BJ (cell line): ENCODE results near the gene CLCF1. TPM values are rescaled to one million over a fixed set of nuclear protein-coding genes. Genes with fewer than 3 reads are reported as not detected.

Experiments
- CTCF ChIA-PET: fragments of 350-600 bp; formaldehyde crosslinking; extraction: SDS; loops from one replicate; lab custom pipeline; 2021; ENCODE audit warnings: antibody characterized with exemption, inconsistent platforms; lab: Yijun Ruan, JAX
- POLR2A ChIA-PET: fragments of 300-600 bp; sonication (Branson Sonifier 250); formaldehyde crosslinking; extraction: SDS; loops from one replicate; lab custom pipeline; 2021; ENCODE audit warnings: antibody characterized with exemption; lab: Charles Lee
- DNase-seq: peaks from one replicate; pipeline ENCODE4 v3.0.0-alpha.2; 2011; ENCODE audit warnings: low read depth
- H3K27me3 ChIP-seq: 2 replicates; pipeline ENCODE4 v1.6.0; 2011; ENCODE audit warnings: low read length; ENCODE audit not compliant: control insufficient read depth, insufficient read depth
- H3K36me3 ChIP-seq: 2 replicates; pipeline ENCODE4 v1.5.1; 2011; ENCODE audit warnings: low read length; ENCODE audit not compliant: control insufficient read depth, insufficient read depth
- H3K4me3 ChIP-seq: 2 replicates; pipeline ENCODE4 v1.5.1; 2011; ENCODE audit warnings: low read depth, mild to moderate bottlenecking, control low read depth, low read length
- polyA plus RNA-seq: library from polyadenylated mRNA; depleted of rRNA; stranded (reverse); fragments of >200 nt; gene quantifications from 2 replicates; pipeline ENCODE4 v1.2.3, GENCODE V29; 2011
- TF ChIP-seq, protein P1 (sequence below): IDR thresholded peaks from 2 replicates; pipeline ENCODE4 v1.5.1; 2011; ENCODE audit warnings: low read depth, mild to moderate bottlenecking, control low read depth, inconsistent platforms, low read length, moderate library complexity; ENCODE audit not compliant: insufficient read depth

Gene CLCF1
- polyA plus RNA-seq, 1 experiment, result 21.3 TPM

DNA sequence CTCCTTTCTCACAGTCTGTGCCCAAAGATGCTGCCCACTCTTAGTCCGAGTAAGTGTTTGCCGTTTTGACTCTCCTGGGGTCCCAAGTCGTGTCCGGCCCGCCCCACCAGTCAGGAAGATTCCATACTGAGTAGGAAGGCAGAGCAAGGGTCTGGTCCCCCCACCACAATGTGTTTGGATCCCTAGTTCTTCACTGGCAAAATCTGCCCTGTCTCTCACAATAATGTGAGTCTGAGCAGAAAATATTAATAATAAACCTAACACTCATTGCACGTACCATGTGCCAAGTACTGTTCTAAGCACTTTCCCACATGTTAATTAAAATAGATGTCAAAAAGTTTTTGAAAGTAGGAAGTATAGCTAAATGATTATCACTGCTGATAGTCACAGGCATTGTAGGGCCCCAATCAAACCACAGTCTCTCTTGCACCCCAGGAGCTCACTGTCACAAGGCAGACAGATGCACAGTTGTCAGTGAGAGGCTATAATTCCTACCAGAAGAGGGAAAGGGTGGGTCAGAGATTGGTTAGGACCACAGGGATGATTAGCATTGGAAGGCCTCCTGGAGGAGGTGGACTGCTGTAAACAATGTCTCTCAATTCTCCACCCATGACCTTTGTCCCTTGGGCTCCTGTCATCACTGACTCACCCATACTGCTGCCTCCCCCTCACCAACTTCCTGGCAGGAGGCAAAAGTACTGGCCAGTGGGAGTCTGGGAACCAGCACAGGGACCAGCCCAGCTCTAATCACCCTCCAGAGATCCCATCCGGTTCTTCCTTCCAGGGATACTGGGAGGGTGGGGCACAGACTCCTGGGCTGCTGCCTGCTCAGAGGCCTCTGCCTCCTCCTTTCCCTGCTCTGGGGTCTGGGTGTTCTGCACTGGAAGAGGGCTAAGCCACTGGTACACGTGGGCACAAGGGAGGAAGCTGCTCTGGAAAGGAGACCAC lies 19.0 kb downstream of the CLCF1 start:
- Histone ChIP-seq H3K27me3 (no peaks in the 10 kb centered on the region), H3K36me3 (no peaks in the 10 kb centered on the region), H3K4me3 (peak overlapping the region; percentile 78)
- TF ChIP-seq, protein P1, sequence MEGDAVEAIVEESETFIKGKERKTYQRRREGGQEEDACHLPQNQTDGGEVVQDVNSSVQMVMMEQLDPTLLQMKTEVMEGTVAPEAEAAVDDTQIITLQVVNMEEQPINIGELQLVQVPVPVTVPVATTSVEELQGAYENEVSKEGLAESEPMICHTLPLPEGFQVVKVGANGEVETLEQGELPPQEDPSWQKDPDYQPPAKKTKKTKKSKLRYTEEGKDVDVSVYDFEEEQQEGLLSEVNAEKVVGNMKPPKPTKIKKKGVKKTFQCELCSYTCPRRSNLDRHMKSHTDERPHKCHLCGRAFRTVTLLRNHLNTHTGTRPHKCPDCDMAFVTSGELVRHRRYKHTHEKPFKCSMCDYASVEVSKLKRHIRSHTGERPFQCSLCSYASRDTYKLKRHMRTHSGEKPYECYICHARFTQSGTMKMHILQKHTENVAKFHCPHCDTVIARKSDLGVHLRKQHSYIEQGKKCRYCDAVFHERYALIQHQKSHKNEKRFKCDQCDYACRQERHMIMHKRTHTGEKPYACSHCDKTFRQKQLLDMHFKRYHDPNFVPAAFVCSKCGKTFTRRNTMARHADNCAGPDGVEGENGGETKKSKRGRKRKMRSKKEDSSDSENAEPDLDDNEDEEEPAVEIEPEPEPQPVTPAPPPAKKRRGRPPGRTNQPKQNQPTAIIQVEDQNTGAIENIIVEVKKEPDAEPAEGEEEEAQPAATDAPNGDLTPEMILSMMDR, result peak; percentile 47
- peak; percentile 86 for DNase-seq
- ChIA-PET CTCF (interaction anchor here (0.5 to 20.3 kb wide), 9 partner anchors 8 to 44 kb away, joined by 3 to 892 read pairs (median 5); partner anchors contain the start of genes CLCF1 and RAD9A), POLR2A (interaction anchor here (0.6 kb wide), 2 partner anchors 20 to 28 kb away, joined by 3 to 13 read pairs; no protein-coding TSS in a partner anchor)

DNA sequence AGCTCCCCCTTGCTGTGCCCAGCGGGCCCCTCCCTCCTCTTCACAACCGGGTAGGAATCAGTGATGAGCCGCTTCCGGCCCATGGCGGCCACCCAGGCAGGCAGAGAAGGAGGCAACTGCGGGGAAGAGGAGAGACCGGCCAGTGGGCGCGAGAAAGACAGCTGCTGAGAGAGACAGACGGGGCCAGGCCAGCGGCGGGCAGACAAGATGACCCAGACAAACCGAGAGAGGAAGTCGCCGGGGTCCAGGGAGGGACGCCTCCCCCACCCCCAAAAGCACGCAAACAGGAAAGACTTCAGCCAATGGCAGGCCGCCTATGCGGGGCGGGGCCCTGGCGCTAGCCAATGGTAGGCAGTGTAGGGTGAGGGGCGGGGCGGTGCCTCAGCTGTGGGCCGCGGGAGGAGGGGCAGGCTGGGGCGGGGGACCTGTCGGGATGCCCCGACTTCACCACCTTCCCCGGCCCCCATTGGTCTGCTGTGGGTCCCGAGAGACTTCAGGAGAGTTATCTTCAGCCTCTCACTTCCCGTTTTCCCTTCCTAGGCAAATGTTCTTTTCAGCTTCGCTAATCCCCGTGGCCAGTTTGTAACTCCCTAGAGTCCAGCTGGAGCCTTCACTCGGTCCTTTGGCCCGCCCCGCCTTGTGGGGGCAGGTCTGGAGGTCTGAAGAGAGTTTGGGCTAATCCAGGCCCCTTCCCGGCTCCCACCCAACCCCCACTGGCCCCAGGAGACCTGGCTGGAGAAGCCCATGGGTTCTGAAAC lies 19.9 kb downstream of the CLCF1 start, which contains the start of gene POLD4:
POLD4 (minus strand) TSS at position 230 of the 758 bp plus-strand sequence; CDS start at position 83, 147 bp downstream.
- ChIA-PET CTCF (interaction anchor here (0.5 to 20.3 kb wide), 11 partner anchors 9 to 135 kb away, joined by 3 to 892 read pairs (median 4); partner anchors contain the start of genes CLCF1 and RAD9A), POLR2A (interaction anchor here (0.6 to 1.4 kb wide), 3 partner anchors 21 to 32 kb away, joined by 5 to 13 read pairs (median 5); no protein-coding TSS in a partner anchor)
- no peaks in the 10 kb centered on the region for H3K36me3 ChIP-seq
- H3K4me3 ChIP-seq, result peak within 1 kb of the TSS; percentile 78
- TF ChIP-seq, protein P1, result no peak
- H3K27me3 ChIP-seq, result no peaks in the 10 kb centered on the region
- DNase-seq, result peak; percentile 74

DNA sequence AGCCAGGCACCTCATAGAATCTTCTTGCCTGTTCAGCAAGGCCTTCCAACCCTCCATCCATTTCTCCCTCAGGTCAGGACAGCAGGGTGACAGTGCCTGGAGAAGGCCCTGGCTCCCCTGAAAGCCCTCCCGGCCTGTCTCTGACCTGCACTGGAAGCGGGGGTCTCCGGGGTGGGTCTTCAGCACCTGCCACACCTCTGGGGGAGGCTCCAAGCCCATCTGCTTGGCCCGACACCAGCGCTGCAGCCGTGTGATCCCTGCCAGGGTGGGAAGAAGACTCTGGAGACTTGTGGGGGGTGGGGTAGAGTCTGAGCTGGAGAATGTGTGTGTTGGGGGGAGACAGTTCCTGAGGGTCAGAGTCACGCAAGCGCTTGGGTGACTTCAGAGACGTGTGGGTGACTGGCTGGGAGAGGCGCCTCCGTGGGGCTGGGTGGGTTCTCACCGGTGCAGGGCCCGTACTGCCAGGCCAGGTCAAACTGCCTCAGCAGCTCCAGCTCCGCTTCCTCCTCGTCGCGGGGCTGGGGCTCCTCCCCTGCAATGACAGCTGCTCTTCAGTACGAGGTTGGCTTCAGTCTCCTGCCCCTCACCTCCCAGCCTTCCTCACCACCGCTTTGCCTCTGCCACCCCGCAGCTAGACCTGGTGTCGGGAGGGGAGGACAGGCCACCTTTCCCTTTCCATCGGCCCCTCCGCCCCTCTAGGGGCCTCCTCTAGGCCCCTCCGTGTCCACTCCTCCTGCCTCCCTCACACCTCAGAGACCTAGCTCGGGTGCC lies 20.7 kb downstream of the CLCF1 start:
- DNase-seq, result no peak
- Histone ChIP-seq H3K27me3 (no peaks in the 10 kb centered on the region), H3K4me3 (peak overlapping the region; percentile 78), H3K36me3 (no peaks in the 10 kb centered on the region)
- CTCF ChIA-PET, result interaction anchor here (0.6 to 20.3 kb wide), 10 partner anchors 10 to 153 kb away, joined by 3 to 892 read pairs (median 4); partner anchors contain the start of genes CLCF1, PITPNM1 and RAD9A
- POLR2A ChIA-PET, result interaction anchor here (0.8 to 1.4 kb wide), 2 partner anchors 22 to 33 kb away, joined by 5 read pairs; no protein-coding TSS in a partner anchor
- TF ChIP-seq, protein P1, result no peak

DNA sequence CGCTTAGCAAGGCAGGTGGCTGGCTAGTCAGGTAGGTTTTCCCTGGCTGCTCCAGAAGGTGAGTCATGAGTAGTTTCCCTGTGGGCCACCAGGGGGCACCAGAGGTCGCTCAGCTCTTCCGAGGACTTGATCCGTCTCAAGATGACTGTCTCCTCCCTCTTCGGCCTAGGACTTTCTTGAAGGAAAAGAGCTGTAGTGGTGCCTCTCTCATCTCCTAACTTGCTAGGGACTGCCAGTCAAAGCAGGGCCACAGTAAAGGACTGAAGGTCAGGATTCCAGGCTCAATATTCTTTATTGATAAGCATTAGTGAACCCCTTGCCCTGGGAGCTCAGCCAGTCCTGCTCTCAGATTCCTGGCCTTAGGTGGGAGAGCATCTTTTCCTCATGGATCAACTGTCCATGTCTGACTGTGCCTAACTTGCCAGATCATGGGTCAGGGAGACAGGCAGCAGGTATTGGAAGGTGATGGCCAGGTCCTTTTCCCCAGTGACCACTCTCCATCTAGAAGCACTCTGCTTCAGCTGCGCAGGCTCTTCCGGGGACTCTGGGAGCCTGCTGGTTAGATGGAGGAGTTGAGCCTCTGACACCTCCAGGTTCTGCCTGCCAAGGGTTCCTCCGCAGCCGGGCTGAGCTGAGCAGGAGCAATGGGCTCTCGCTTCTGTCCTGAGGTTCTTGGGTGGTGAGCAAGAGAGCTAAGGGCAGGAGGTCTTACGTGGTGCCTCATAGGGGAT lies 22.0 kb downstream of the CLCF1 start:
- TF ChIP-seq, protein P1, result peak; percentile 93
- Histone ChIP-seq H3K36me3 (no peaks in the 10 kb centered on the region), H3K27me3 (no peaks in the 10 kb centered on the region), H3K4me3 (no peak overlapping the region)
- POLR2A ChIA-PET, result interaction anchor here (1.1 kb wide), 1 partner anchor 22 kb away, joined by 5 read pairs; no protein-coding TSS in a partner anchor
- CTCF ChIA-PET, result interaction anchor here (0.6 to 20.3 kb wide), 23 partner anchors 8 to 270 kb away, joined by 3 to 892 read pairs (median 4); partner anchors contain the start of genes CLCF1, GRK2, GSTP1 and PITPNM1
- no peak for DNase-seq
